Skeletal muscle tissue (tissue), 4 donors: Measurements from ENCODE around the gene NCKAP5. TPM values are rescaled to one million over a fixed set of nuclear protein-coding genes. Genes with fewer than 3 reads are reported as not detected.

Source experiments
- H3K27ac ChIP-seq: one replicate; pipeline ENCODE4 v1.7.0; 2013; ENCODE audit warnings: mild to moderate bottlenecking, low read depth, low read length, inconsistent platforms
- H3K27me3 ChIP-seq, 3 donors: one replicate each; pipeline ENCODE4 v1.7.0; 2013; ENCODE audit warnings: low read length in 3 of 3; ENCODE audit not compliant: control insufficient read depth in 3 of 3, insufficient read depth in 3 of 3
- H3K36me3 ChIP-seq, 3 donors: one replicate each; pipeline ENCODE4 v1.7.0; 2013; ENCODE audit warnings: low read length in 3 of 3; ENCODE audit not compliant: control insufficient read depth in 3 of 3, insufficient read depth in 3 of 3
- H3K4me1 ChIP-seq, 3 donors: one replicate each; pipeline ENCODE4 v1.7.0; 2013; ENCODE audit warnings: low read length in 3 of 3, mild to moderate bottlenecking in 3 of 3; ENCODE audit not compliant: control insufficient read depth in 3 of 3, insufficient read depth in 3 of 3
- H3K4me3 ChIP-seq, 3 donors: one replicate each; pipeline ENCODE4 v1.7.0; 2013; ENCODE audit warnings: low read length in 3 of 3
- H3K9ac ChIP-seq, 3 donors: one replicate each; pipeline ENCODE4 v1.7.0; 2013; ENCODE audit warnings: low read length in 3 of 3, mild to moderate bottlenecking in 3 of 3, moderate library complexity in 2 of 3, low read depth in 1 of 3
- H3K9me3 ChIP-seq, 3 donors: one replicate each; pipeline ENCODE4 v1.7.0; 2013; ENCODE audit warnings: low read length in 3 of 3; ENCODE audit not compliant: control insufficient read depth in 3 of 3
- total RNA-seq: library from RNA; depleted of rRNA; stranded (reverse); fragments of >200 nt; gene quantifications from one replicate; pipeline ENCODE4 v1.2.3, GENCODE V29; 2014
- donor health status: Osteomylitis.

The NCKAP5 gene
- total RNA-seq, 1 donor from 2014 or later: 5.7 TPM

GRCh38 chr2:132873738-132874137 is 694.5 kb downstream of the NCKAP5 start:
- no peak overlapping the region for H3K4me3 ChIP-seq
- no peaks in the 10 kb centered on the region for H3K4me1 ChIP-seq
- no peak overlapping the region for H3K27ac ChIP-seq
- no peaks in the 10 kb centered on the region for H3K36me3 ChIP-seq
- H3K9me3 ChIP-seq: no peaks in the 10 kb centered on the region
- no peak overlapping the region for H3K9ac ChIP-seq
- H3K27me3 ChIP-seq: no peaks in the 10 kb centered on the region

- no peaks in the 10 kb centered on the region for H3K9me3 ChIP-seq
- no peak overlapping the region for H3K27ac ChIP-seq
- H3K4me1 ChIP-seq: no peaks in the 10 kb centered on the region
- H3K27me3 ChIP-seq: no peaks in the 10 kb centered on the region
- H3K4me3 ChIP-seq: no peak overlapping the region
- H3K36me3 ChIP-seq: no peaks in the 10 kb centered on the region
- H3K9ac ChIP-seq: no peak overlapping the region
These were observed 696.4 kb downstream of the NCKAP5 start for GRCh38 chr2:132871831-132872230.

- no peak overlapping the region for H3K9ac ChIP-seq
- H3K4me1 ChIP-seq: no peaks in the 10 kb centered on the region
- H3K36me3 ChIP-seq: no peaks in the 10 kb centered on the region
- no peak overlapping the region for H3K27ac ChIP-seq
- H3K9me3 ChIP-seq: no peaks in the 10 kb centered on the region
- H3K27me3 ChIP-seq: no peaks in the 10 kb centered on the region
- H3K4me3 ChIP-seq: no peak overlapping the region
These were observed 704.3 kb downstream of the NCKAP5 start for GRCh38 chr2:132863961-132864360.

- Histone ChIP-seq H3K9me3 (no peaks in the 10 kb centered on the region), H3K36me3 (no peaks in the 10 kb centered on the region), H3K9ac (no peak overlapping the region), H3K4me3 (no peak overlapping the region), H3K27me3 (no peaks in the 10 kb centered on the region), H3K27ac (no peak overlapping the region), H3K4me1 (no peaks in the 10 kb centered on the region)
These were observed 708.0 kb downstream of the NCKAP5 start for GRCh38 chr2:132860220-132860619.

GRCh38 chr2:132859590-132859989 is 708.7 kb downstream of the NCKAP5 start:
- Histone ChIP-seq H3K36me3 (no peaks in the 10 kb centered on the region), H3K9ac (no peak overlapping the region), H3K27me3 (no peaks in the 10 kb centered on the region), H3K27ac (no peak overlapping the region), H3K4me3 (no peak overlapping the region), H3K9me3 (no peaks in the 10 kb centered on the region), H3K4me1 (no peaks in the 10 kb centered on the region)

GRCh38 chr2:132857319-132857718 is 710.9 kb downstream of the NCKAP5 start:
- H3K9me3 ChIP-seq: no peaks in the 10 kb centered on the region
- H3K9ac ChIP-seq: no peak overlapping the region

GRCh38 chr2:132850688-132851087 is 717.6 kb downstream of the NCKAP5 start:
- Histone ChIP-seq H3K27me3 (no peaks in the 10 kb centered on the region), H3K9ac (no peak overlapping the region), H3K4me1 (no peaks in the 10 kb centered on the region), H3K9me3 (no peaks in the 10 kb centered on the region), H3K36me3 (no peaks in the 10 kb centered on the region), H3K27ac (no peak overlapping the region), H3K4me3 (no peak overlapping the region)

More at GRCh38 chr2:132857319-132857718, 710.9 kb downstream of the NCKAP5 start:
- Histone ChIP-seq H3K27me3 (no peaks in the 10 kb centered on the region), H3K27ac (no peak overlapping the region), H3K4me3 (no peak overlapping the region), H3K4me1 (no peaks in the 10 kb centered on the region), H3K36me3 (no peaks in the 10 kb centered on the region)

GRCh38 chr2:132849118-132849517 is 719.1 kb downstream of the NCKAP5 start:
- Histone ChIP-seq H3K27ac (no peak overlapping the region), H3K27me3 (no peaks in the 10 kb centered on the region), H3K9ac (no peak overlapping the region), H3K4me1 (no peaks in the 10 kb centered on the region), H3K4me3 (no peak overlapping the region), H3K36me3 (no peaks in the 10 kb centered on the region), H3K9me3 (no peaks in the 10 kb centered on the region)

- H3K36me3 ChIP-seq: no peaks in the 10 kb centered on the region
- no peaks in the 10 kb centered on the region for H3K4me1 ChIP-seq
- H3K9ac ChIP-seq: no peak overlapping the region
- H3K27ac ChIP-seq: no peak overlapping the region
- no peaks in the 10 kb centered on the region for H3K9me3 ChIP-seq
- H3K4me3 ChIP-seq: no peak overlapping the region
- no peaks in the 10 kb centered on the region for H3K27me3 ChIP-seq
These were observed 722.9 kb downstream of the NCKAP5 start for GRCh38 chr2:132845339-132845738.

GRCh38 chr2:132844585-132844984 is 723.7 kb downstream of the NCKAP5 start:
- Histone ChIP-seq H3K27ac (no peak overlapping the region), H3K4me3 (no peak overlapping the region), H3K27me3 (no peaks in the 10 kb centered on the region), H3K4me1 (no peaks in the 10 kb centered on the region), H3K9me3 (no peaks in the 10 kb centered on the region), H3K9ac (no peak overlapping the region), H3K36me3 (no peaks in the 10 kb centered on the region)

GRCh38 chr2:132837769-132838168 is 730.5 kb downstream of the NCKAP5 start:
- H3K9me3 ChIP-seq: peaks cover 0 to 3% (median 0%) of the 10 kb centered on the region in 3 donors
- H3K4me1 ChIP-seq: no peaks in the 10 kb centered on the region
- H3K27me3 ChIP-seq: no peaks in the 10 kb centered on the region
- no peak overlapping the region for H3K4me3 ChIP-seq
- no peak overlapping the region for H3K9ac ChIP-seq
- H3K27ac ChIP-seq: no peak overlapping the region
- no peaks in the 10 kb centered on the region for H3K36me3 ChIP-seq
